K562 (cell line): Measurements from ENCODE around the gene NUDT2. TPM values are rescaled to one million over a fixed set of nuclear protein-coding genes. Genes with fewer than 3 reads are reported as not detected.

ENCODE experiments used
- ATAC-seq: fragments of 200-7000 bp; cut with Tn5 transposase; 3 replicates; pipeline ENCODE4 v1.9.1; 2020; ENCODE audit warnings: moderate library complexity
- BruUV-seq: library from RNA; stranded (reverse); fragments of 400-500 nt; replicated peaks from 2 replicates; lab custom pipeline; 2021; lab: Mats Ljungman, UMichigan
- CTCF ChIA-PET: fragments of 300-600 bp; formaldehyde crosslinking; extraction: SDS; loops from one replicate; lab custom pipeline; 2021; ENCODE audit warnings: low intra/inter-chr PET ratio; lab: Yijun Ruan, JAX
- POLR2A ChIA-PET: fragments of 300-600, 350-650 bp; sonication (Branson Sonifier 250); formaldehyde crosslinking; extraction: SDS; loops from one replicate; lab custom pipeline; 2021; ENCODE audit warnings: antibody characterized with exemption, inconsistent platforms; lab: Yijun Ruan, JAX
- DNase-seq, 4 experiments: peaks; one replicate each; pipeline versions ENCODE4 v3.0.0 to v3.0.0-alpha.2; 2011 to 2018; ENCODE audit warnings: low spot score in 3 of 4, mixed read lengths in 3 of 4; ENCODE audit errors: extremely low read depth in 1 of 4
- FAIRE-seq: peaks from 2 replicates; lab custom pipeline; 2011; peaks lifted over from hg19 to GRCh38; lab: Jason Lieb, UNC
- H2AFZ ChIP-seq: 2 replicates; pipeline ENCODE4 v1.6.0; 2011; ENCODE audit warnings: low read depth, low read length, control low read depth, inconsistent platforms
- H3K27ac ChIP-seq: fragments of 200-600 bp; 3 replicates; pipeline ENCODE4 v1.8.0; 2011; ENCODE audit warnings: low read depth, mild to moderate bottlenecking, control low read depth, inconsistent platforms, low read length, moderate library complexity, mixed read lengths; ENCODE audit errors: extremely low read depth
- H3K27me3 ChIP-seq, 2 experiments: fragments of 300-600 bp in 1 of 2; 2 replicates in 1 of 2; 3 replicates in 1 of 2; pipeline versions ENCODE4 v1.6.0 to v1.8.0; 2011; ENCODE audit warnings: inconsistent platforms in 2 of 2, low read length in 2 of 2, mild to moderate bottlenecking in 1 of 2, mixed read lengths in 1 of 2, moderate library complexity in 1 of 2; ENCODE audit not compliant: control insufficient read depth in 2 of 2, insufficient read depth in 2 of 2
- H3K36me3 ChIP-seq: fragments of 300-600 bp; 3 replicates; pipeline ENCODE4 v1.8.0; 2011; ENCODE audit warnings: mild to moderate bottlenecking, low read length, inconsistent platforms; ENCODE audit not compliant: control insufficient read depth, insufficient read depth
- H3K4me1 ChIP-seq, 2 experiments: fragments of 200-600 bp in 1 of 2; replicated peaks in 1 of 2; 2 replicates in 1 of 2; 3 replicates in 1 of 2; pipeline versions ENCODE4 v1.5.1 to v1.8.0; 2011; ENCODE audit warnings: inconsistent platforms in 2 of 2, low read length in 2 of 2, mild to moderate bottlenecking in 1 of 2, mixed read lengths in 1 of 2, moderate library complexity in 1 of 2; ENCODE audit not compliant: control insufficient read depth in 2 of 2, insufficient read depth in 2 of 2
- H3K4me2 ChIP-seq: 2 replicates; pipeline ENCODE4 v1.6.1; 2011; ENCODE audit warnings: low read length, control low read depth, inconsistent platforms, mixed read lengths; ENCODE audit not compliant: insufficient read depth
- H3K4me3 ChIP-seq: fragments of 200-600 bp; sonication (generic), shearing (Covaris generic); 2 replicates; pipeline ENCODE4 v1.5.1; 2016; ENCODE audit warnings: control low read depth, inconsistent platforms
- H3K79me2 ChIP-seq: fragments of 200-600 bp; 3 replicates; pipeline ENCODE4 v1.8.0; 2011; ENCODE audit warnings: low read length, inconsistent platforms; ENCODE audit not compliant: control insufficient read depth, insufficient read depth
- H3K9ac ChIP-seq, 2 experiments: 2 replicates each; pipeline versions ENCODE4 v1.6.0 to v1.6.1; 2011; ENCODE audit warnings: low read depth in 2 of 2, low read length in 2 of 2, control low read depth in 1 of 2, inconsistent platforms in 1 of 2, mild to moderate bottlenecking in 1 of 2, mixed read lengths in 1 of 2; ENCODE audit not compliant: insufficient read depth in 1 of 2
- H3K9me1 ChIP-seq: one replicate; pipeline ENCODE4 v1.6.0; 2011; ENCODE audit warnings: inconsistent platforms, mild to moderate bottlenecking, low read length, moderate library complexity; ENCODE audit not compliant: control insufficient read depth, insufficient read depth
- H3K9me3 ChIP-seq: replicated peaks from 2 replicates; pipeline ENCODE4 v1.5.1; 2011; ENCODE audit warnings: low read depth, low read length, inconsistent platforms; ENCODE audit not compliant: control insufficient read depth, insufficient read depth
- H4K20me1 ChIP-seq: replicated peaks from 2 replicates; pipeline ENCODE4 v1.6.1; 2011; ENCODE audit warnings: low read length, inconsistent platforms, mixed read lengths; ENCODE audit not compliant: control insufficient read depth, insufficient read depth
- ATF3 ChIP-seq, 2 experiments: fragments of 450-650 bp in 1 of 2; sonication (generic) in 1 of 2; formaldehyde crosslinking in 1 of 2; IDR thresholded peaks in 1 of 2; conservative IDR thresholded peaks in 1 of 2; 2 replicates each; pipeline versions ENCODE4 v1.6.1 to v1.8.1; 2016 to 2023; ENCODE audit warnings: mild to moderate bottlenecking in 2 of 2, moderate library complexity in 2 of 2, inconsistent platforms in 1 of 2, missing genetic modification reagents in 1 of 2
- C11orf30 ChIP-seq: fragments of 450-650 bp; IDR thresholded peaks from 2 replicates; pipeline ENCODE4 v1.6.1; 2016; ENCODE audit warnings: low read depth, mild to moderate bottlenecking
- CBX3 ChIP-seq, 2 experiments: IDR thresholded peaks; 1 replicate in 1 of 2; 2 replicates in 1 of 2; pipeline ENCODE4 v1.6.1; 2012; ENCODE audit warnings: inconsistent platforms in 2 of 2, low read length in 2 of 2, borderline replicate concordance in 1 of 2, control low read depth in 1 of 2
- E2F3 ChIP-seq: fragments of 250-450 bp; sonication (Bioruptor Pico); IDR thresholded peaks from 2 replicates; pipeline ENCODE4 v1.4.0; 2020; ENCODE audit warnings: mild to moderate bottlenecking
- GABPB1 ChIP-seq: sonication (generic); formaldehyde crosslinking; IDR thresholded peaks from 2 replicates; pipeline ENCODE4 v1.8.0; 2022; ENCODE audit warnings: mild to moderate bottlenecking, missing genetic modification reagents
- GATAD2A ChIP-seq: fragments of 450-650 bp; IDR thresholded peaks from 2 replicates; pipeline ENCODE4 v1.6.1; 2017
- HOMEZ ChIP-seq: fragments of 250-450 bp; sonication (Bioruptor Pico); IDR thresholded peaks from 2 replicates; pipeline ENCODE4 v1.4.0; 2020; ENCODE audit warnings: mild to moderate bottlenecking, moderate library complexity
- KLF16 ChIP-seq: IDR thresholded peaks from 2 replicates; pipeline ENCODE4 v1.6.1; 2016; ENCODE audit warnings: antibody characterized with exemption
- MTA2 ChIP-seq: fragments of 450-650 bp; IDR thresholded peaks from 2 replicates; pipeline ENCODE4 v1.6.1; 2016; ENCODE audit warnings: low read depth
- SNAPC5 ChIP-seq: fragments of 250-450 bp; sonication (Bioruptor Pico); IDR thresholded peaks from 2 replicates; pipeline ENCODE4 v1.8.0; 2021; ENCODE audit warnings: moderate library complexity, mild to moderate bottlenecking, inconsistent platforms
- SPI1 ChIP-seq: IDR thresholded peaks from 2 replicates; pipeline ENCODE4 v1.6.1; 2011; ENCODE audit warnings: low read depth, low read length, control low read depth, borderline replicate concordance
- STAT5B ChIP-seq: fragments of 250-450 bp; sonication (Bioruptor Pico); IDR thresholded peaks from 2 replicates; pipeline ENCODE4 v1.8.0; 2021; ENCODE audit warnings: mild to moderate bottlenecking, inconsistent platforms
- STAT6 ChIP-seq: sonication (generic); formaldehyde crosslinking; IDR thresholded peaks from 2 replicates; pipeline ENCODE4 v1.8.1; 2023; ENCODE audit warnings: mild to moderate bottlenecking, missing genetic modification reagents
- ZNF316 ChIP-seq: fragments of 450-650 bp; IDR thresholded peaks from 2 replicates; pipeline ENCODE4 v1.6.1; 2016
- WGBS: fragments of 100-300 bp; shearing (Covaris generic); methylation state at CpG from one replicate; pipeline ENCODE4 v1.1.6; 2016; ENCODE audit warnings: low coverage, mixed read lengths; ENCODE audit not compliant: insufficient coverage; ENCODE audit errors: missing lambda C conversion rate; 5-methylcytosine and 5-hydroxymethylcytosine counted together
- in situ Hi-C: fragments of 300-500 bp; cut with MboI; formaldehyde crosslinking; loops from 4 replicates; pipeline ENCODE4 v1.15.0; 2018; ENCODE audit warnings: inconsistent platforms, mixed read lengths
- intact Hi-C: fragments of 100-400 bp; cut with micrococcal nuclease; formaldehyde crosslinking; loops from 2 replicates; pipeline ENCODE4 v1.14.2; 2022
- polyA plus RNA-seq, 8 experiments: library from polyadenylated mRNA; depleted of rRNA in 4 of 8; stranded (reverse) in 5 of 8; unstranded in 3 of 8; fragments of >200 nt; fragmentation: Nextera tagmentation in 2 of 8; fragmentation: Illumina TruSeq in 1 of 8; extraction: Ambion mirVana in 2 of 8; extraction: Trizol in 1 of 8; gene quantifications; 2 replicates each; pipeline versions ENCODE4 v1.2.1 to v1.2.3, GENCODE V29; 2011 to 2014; ENCODE audit warnings: inconsistent platforms in 1 of 8, missing spikeins in 1 of 8
- total RNA-seq, 7 experiments: library from RNA; depleted of rRNA in 6 of 7; stranded (reverse); fragments of >200 nt in 6 of 7; fragmentation: Illumina TruSeq in 2 of 7; extraction: Trizol in 2 of 7; gene quantifications; 2 replicates each; pipeline versions ENCODE4 v1.2.1 to v1.2.3, GENCODE V29; 2011 to 2021; ENCODE audit warnings: low replicate concordance in 1 of 7

The NUDT2 gene
- total and polyA plus RNA-seq, 9 of the 15 experiments (the other 6 are each of a cell fraction or from before 2014, with no cell fraction given), result 11.5 to 28.1 (median 19.0) TPM

- Histone ChIP-seq H2AFZ (no peak overlapping the region), H3K27me3 (no peaks in the 10 kb centered on the region), H3K9me1 (no peaks in the 10 kb centered on the region), H3K4me1 (peaks cover 5 to 8% of the 10 kb centered on the region in 2 experiments; a peak in 3 of 5 replicates), H3K79me2 (peaks cover 1% of the 10 kb centered on the region), H3K36me3 (peaks cover 12% of the 10 kb centered on the region; the same call in 2 of the 3 replicates), H3K9ac (no peak overlapping the region), H3K27ac (no peak overlapping the region), H3K4me3 (no peak overlapping the region), H3K4me2 (no peak overlapping the region), H3K9me3 (no peaks in the 10 kb centered on the region), H4K20me1 (no peaks in the 10 kb centered on the region)
- ChIA-PET CTCF (no interaction called here), POLR2A (interaction anchor here (0.6 kb wide), 1 partner anchor 1855 kb away, joined by 3 read pairs; no protein-coding TSS in a partner anchor)
- WGBS, result 46% methylated on average over 4 of the region's 4 CpGs
- TF ChIP-seq ZNF316, result no peak
- TF ChIP-seq SNAPC5 (CRISPR knock-in tag), result no peak
- TF ChIP-seq SPI1, result no peak
- TF ChIP-seq GABPB1, result no peak
- TF ChIP-seq CBX3 (IDR thresholded peaks at IDR 0.05; ENCODE audit: borderline replicate concordance in 1 of 2, low read length in 2 of 2), result no peak
- TF ChIP-seq C11orf30, result no peak
- TF ChIP-seq STAT5B, result no peak
- TF ChIP-seq E2F3 (CRISPR knock-in tag), result no peak
- TF ChIP-seq STAT6, result no peak
- no peak for TF ChIP-seq MTA2
- no peak for TF ChIP-seq GATAD2A
- no peak for TF ChIP-seq KLF16
- no peak for TF ChIP-seq HOMEZ (CRISPR knock-in tag)
- no peak for TF ChIP-seq ATF3 (IDR thresholded peaks at IDR 0.05)
- TF ChIP-seq ATF3 (CRISPR knock-in tag; conservative IDR thresholded peaks at IDR 0.05), result no peak
- in situ Hi-C loops, result no loop called here
- ATAC-seq (no peak), FAIRE-seq (no peak), DNase-seq (no peak)
- intact Hi-C loops, result no loop called here
- BruUV-seq, result no TSS peak
Observed at GRCh38 chr9:34335376-34335775, 6.0 kb downstream of the NUDT2 start.
